Rectal smooth muscle tissue (tissue), 1 donor: ENCODE data around the gene CCK.

Source experiments
- H3K27ac ChIP-seq: one replicate; pipeline ENCODE4 v1.7.0; 2013; ENCODE audit warnings: low read depth, low read length, inconsistent platforms
- H3K27me3 ChIP-seq: one replicate; pipeline ENCODE4 v1.7.0; 2013; ENCODE audit warnings: low read length; ENCODE audit not compliant: control insufficient read depth, insufficient read depth
- H3K36me3 ChIP-seq: one replicate; pipeline ENCODE4 v1.7.0; 2013; ENCODE audit warnings: low read length; ENCODE audit not compliant: control insufficient read depth, insufficient read depth
- H3K4me1 ChIP-seq: one replicate; pipeline ENCODE4 v1.7.0; 2013; ENCODE audit warnings: low read length; ENCODE audit not compliant: control insufficient read depth, insufficient read depth
- H3K4me3 ChIP-seq: one replicate; pipeline ENCODE4 v1.7.0; 2013; ENCODE audit warnings: low read length
- H3K9ac ChIP-seq: one replicate; pipeline ENCODE4 v1.7.0; 2013; ENCODE audit warnings: low read length

The CCK gene, protein sequence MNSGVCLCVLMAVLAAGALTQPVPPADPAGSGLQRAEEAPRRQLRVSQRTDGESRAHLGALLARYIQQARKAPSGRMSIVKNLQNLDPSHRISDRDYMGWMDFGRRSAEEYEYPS

GRCh38 chr3:42266085-42266484, at the start of gene CCK:
TSS of gene CCK (minus strand) at chr3:42266185. CDS start at chr3:42263630, 2,555 bp downstream.
- no peak within 1 kb of the TSS for H3K4me3 ChIP-seq
- H3K4me1 ChIP-seq, result peaks cover 5% of the 10 kb centered on the region
- H3K27ac ChIP-seq, result no peak within 1 kb of the TSS
- H3K27me3 ChIP-seq, result peaks cover 21% of the 10 kb centered on the region
- no peaks in the 10 kb centered on the region for H3K36me3 ChIP-seq
- H3K9ac ChIP-seq, result no peak within 1 kb of the TSS

- H3K4me1 ChIP-seq, result no peaks in the 10 kb centered on the region
- no peak overlapping the region for H3K27ac ChIP-seq
- H3K9ac ChIP-seq, result no peak overlapping the region
- no peaks in the 10 kb centered on the region for H3K27me3 ChIP-seq
- H3K4me3 ChIP-seq, result no peak overlapping the region
- no peaks in the 10 kb centered on the region for H3K36me3 ChIP-seq
Measured at GRCh38 chr3:42314411-42314810, 48.4 kb upstream of the CCK start.

GRCh38 chr3:42308651-42309050, 42.7 kb upstream of the CCK start:
- Histone ChIP-seq H3K4me1 (no peaks in the 10 kb centered on the region), H3K9ac (no peak overlapping the region), H3K4me3 (no peak overlapping the region), H3K27ac (no peak overlapping the region), H3K27me3 (no peaks in the 10 kb centered on the region), H3K36me3 (no peaks in the 10 kb centered on the region)

GRCh38 chr3:42306499-42306898, 40.5 kb upstream of the CCK start:
- Histone ChIP-seq H3K9ac (no peak overlapping the region), H3K27me3 (no peaks in the 10 kb centered on the region), H3K27ac (no peak overlapping the region), H3K4me1 (no peaks in the 10 kb centered on the region), H3K4me3 (no peak overlapping the region), H3K36me3 (no peaks in the 10 kb centered on the region)

DNA sequence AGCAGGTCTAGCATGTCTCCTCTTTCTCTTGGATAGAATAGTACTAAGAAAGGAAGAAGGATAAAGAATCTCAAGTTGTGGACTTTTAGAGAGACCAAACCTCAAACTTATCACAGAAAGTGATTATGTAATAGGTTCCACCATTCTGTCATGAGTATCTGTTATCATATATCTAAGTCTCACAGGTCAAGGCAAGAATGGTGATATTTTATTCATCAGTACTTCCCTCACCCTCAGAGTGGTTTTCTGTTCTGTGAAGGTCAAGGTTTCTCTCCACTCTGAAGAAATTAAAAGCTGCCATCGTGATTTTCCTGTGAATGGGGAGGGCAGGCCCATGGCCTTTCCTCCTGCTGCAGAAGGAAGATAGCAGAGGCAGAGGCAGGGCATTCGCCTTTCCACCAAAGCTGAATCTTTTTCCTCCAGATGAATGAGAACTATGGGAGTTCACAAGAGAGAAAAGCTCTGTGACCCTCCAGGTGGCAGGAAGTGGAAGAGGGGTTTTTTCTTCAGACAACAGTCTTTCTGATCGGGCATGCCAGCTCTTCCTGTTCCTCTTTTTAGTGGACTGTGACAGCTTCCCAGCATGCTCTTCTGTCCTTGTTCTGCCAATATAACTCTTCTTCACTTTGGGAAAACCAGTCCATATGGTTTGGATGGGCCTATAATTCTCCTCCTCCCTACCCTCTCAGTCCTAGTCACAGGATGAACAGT, 37.1 kb upstream of the CCK start:
- H3K9ac ChIP-seq, result no peak overlapping the region
- no peaks in the 10 kb centered on the region for H3K4me1 ChIP-seq
- H3K36me3 ChIP-seq, result no peaks in the 10 kb centered on the region
- no peak overlapping the region for H3K4me3 ChIP-seq
- H3K27me3 ChIP-seq, result no peaks in the 10 kb centered on the region
- no peak overlapping the region for H3K27ac ChIP-seq

GRCh38 chr3:42301446-42302175, 35.6 kb upstream of the CCK start:
- Histone ChIP-seq H3K4me1 (no peaks in the 10 kb centered on the region), H3K4me3 (no peak overlapping the region), H3K27ac (no peak overlapping the region), H3K9ac (no peak overlapping the region), H3K36me3 (no peaks in the 10 kb centered on the region), H3K27me3 (no peaks in the 10 kb centered on the region)

GRCh38 chr3:42300778-42301177, 34.8 kb upstream of the CCK start:
- H3K27ac ChIP-seq, result no peak overlapping the region

GRCh38 chr3:42300013-42300412, 34.0 kb upstream of the CCK start:
- no peak overlapping the region for H3K27ac ChIP-seq
- no peak overlapping the region for H3K9ac ChIP-seq
- no peaks in the 10 kb centered on the region for H3K27me3 ChIP-seq
- H3K4me3 ChIP-seq, result no peak overlapping the region
- H3K4me1 ChIP-seq, result no peaks in the 10 kb centered on the region
- no peaks in the 10 kb centered on the region for H3K36me3 ChIP-seq

More at GRCh38 chr3:42300778-42301177, 34.8 kb upstream of the CCK start:
- no peak overlapping the region for H3K4me3 ChIP-seq
- no peaks in the 10 kb centered on the region for H3K27me3 ChIP-seq
- no peaks in the 10 kb centered on the region for H3K4me1 ChIP-seq
- H3K9ac ChIP-seq, result no peak overlapping the region
- no peaks in the 10 kb centered on the region for H3K36me3 ChIP-seq

GRCh38 chr3:42298259-42298658, 32.3 kb upstream of the CCK start:
- no peaks in the 10 kb centered on the region for H3K4me1 ChIP-seq
- H3K27ac ChIP-seq, result no peak overlapping the region
- no peak overlapping the region for H3K4me3 ChIP-seq
- no peaks in the 10 kb centered on the region for H3K36me3 ChIP-seq
- no peaks in the 10 kb centered on the region for H3K27me3 ChIP-seq
- H3K9ac ChIP-seq, result no peak overlapping the region

DNA sequence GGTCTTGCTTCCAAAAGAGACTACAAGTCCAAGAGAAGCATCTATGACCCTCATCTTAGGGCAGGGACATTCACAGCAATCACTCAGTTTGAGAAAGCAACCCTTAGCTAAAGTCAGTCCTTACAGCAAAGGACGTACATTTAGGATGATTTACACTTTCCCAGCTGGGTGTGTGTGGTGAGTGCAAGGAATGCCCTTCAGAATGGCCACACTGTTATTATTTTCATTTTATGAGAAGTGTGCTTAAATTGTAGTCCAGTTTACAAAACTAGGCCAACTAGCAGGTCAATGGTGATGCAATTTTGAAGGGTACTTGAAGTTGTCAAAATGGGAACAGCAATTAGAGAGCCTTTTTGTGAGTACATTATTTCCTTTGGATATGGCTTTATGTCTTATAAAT, 26.0 kb upstream of the CCK start:
- Histone ChIP-seq H3K27me3 (no peaks in the 10 kb centered on the region), H3K4me3 (no peak overlapping the region), H3K36me3 (no peaks in the 10 kb centered on the region), H3K9ac (no peak overlapping the region), H3K4me1 (no peaks in the 10 kb centered on the region), H3K27ac (no peak overlapping the region)

- no peaks in the 10 kb centered on the region for H3K27me3 ChIP-seq
- H3K9ac ChIP-seq, result no peak overlapping the region
- H3K27ac ChIP-seq, result no peak overlapping the region
- no peaks in the 10 kb centered on the region for H3K36me3 ChIP-seq
- H3K4me1 ChIP-seq, result no peaks in the 10 kb centered on the region
- no peak overlapping the region for H3K4me3 ChIP-seq
Measured at GRCh38 chr3:42290966-42291714, 25.2 kb upstream of the CCK start.

GRCh38 chr3:42289026-42289425, 23.0 kb upstream of the CCK start:
- no peak overlapping the region for H3K27ac ChIP-seq
- no peaks in the 10 kb centered on the region for H3K27me3 ChIP-seq
- no peak overlapping the region for H3K4me3 ChIP-seq
- no peaks in the 10 kb centered on the region for H3K4me1 ChIP-seq
- no peaks in the 10 kb centered on the region for H3K36me3 ChIP-seq
- no peak overlapping the region for H3K9ac ChIP-seq
